OCI-LY7 (cell line): ENCODE measurements around the gene KCMF1. TPM values are rescaled to one million over a fixed set of nuclear protein-coding genes. Genes with fewer than 3 reads are reported as not detected.

Source experiments
- BruUV-seq: library from RNA; stranded (reverse); fragments of 400-500 nt; replicated peaks from 2 replicates; lab custom pipeline; 2021; lab: Mats Ljungman, UMichigan
- CTCF ChIA-PET: fragments of 300-600 bp; sonication (Branson Sonifier 250); formaldehyde crosslinking; loops from one replicate; lab custom pipeline; 2022; ENCODE audit warnings: antibody characterized with exemption; ENCODE audit not compliant: unreplicated experiment; lab: Charles Lee
- POLR2A ChIA-PET: fragments of 300-600 bp; sonication (Branson Sonifier 250); formaldehyde crosslinking; loops from one replicate; lab custom pipeline; 2022; ENCODE audit warnings: antibody characterized with exemption; lab: Charles Lee
- DNase-seq: peaks from one replicate; pipeline ENCODE4 v3.0.0-alpha.2; 2015; ENCODE audit warnings: low spot score
- H2AFZ ChIP-seq: fragments of 200-600 bp; sonication (generic), shearing (Covaris generic); 2 replicates; pipeline ENCODE4 v1.6.1; 2014; ENCODE audit warnings: mild to moderate bottlenecking, antibody characterized with exemption, low read length, moderate library complexity
- H3K27ac ChIP-seq: fragments of 200-600 bp; sonication (generic); 2 replicates; pipeline ENCODE4 v1.5.1; 2014; ENCODE audit warnings: mixed run types, low read depth, mild to moderate bottlenecking, moderate library complexity, low read length, inconsistent platforms; ENCODE audit not compliant: poor library complexity, severe bottlenecking
- H3K36me3 ChIP-seq: fragments of 200-600 bp; sonication (generic); 2 replicates; pipeline ENCODE4 v1.6.1; 2014; ENCODE audit warnings: mild to moderate bottlenecking, antibody characterized with exemption, low read length, moderate library complexity, mixed read lengths; ENCODE audit not compliant: insufficient read depth
- H3K4me1 ChIP-seq: fragments of 200-600 bp; sonication (generic); 2 replicates; pipeline ENCODE4 v1.5.1; 2014; ENCODE audit warnings: mild to moderate bottlenecking, low read length; ENCODE audit not compliant: insufficient read depth, poor library complexity, severe bottlenecking
- H3K4me2 ChIP-seq: fragments of 200-600 bp; sonication (generic); 2 replicates; pipeline ENCODE4 v1.6.1; 2014; ENCODE audit warnings: mild to moderate bottlenecking, low read length
- H3K4me3 ChIP-seq: fragments of 200-600 bp; sonication (generic); 2 replicates; pipeline ENCODE4 v1.5.1; 2014; ENCODE audit warnings: mild to moderate bottlenecking, low read depth, low read length; ENCODE audit not compliant: poor library complexity, severe bottlenecking
- H3K79me2 ChIP-seq: fragments of 200-600 bp; sonication (generic); 2 replicates; pipeline ENCODE4 v1.6.1; 2016; ENCODE audit warnings: low read depth, mild to moderate bottlenecking, low read length, moderate library complexity, mixed read lengths; ENCODE audit not compliant: insufficient read depth
- H3K9me2 ChIP-seq: fragments of 200-600 bp; sonication (generic); 2 replicates; pipeline ENCODE4 v1.6.1; 2016; ENCODE audit warnings: mild to moderate bottlenecking, low read length, mixed read lengths; ENCODE audit not compliant: insufficient read depth
- H3K9me3 ChIP-seq: fragments of 200-600 bp; sonication (generic); 2 replicates; pipeline ENCODE4 v1.6.1; 2014; ENCODE audit warnings: mild to moderate bottlenecking, mixed run types, low read length, mixed read lengths
- H4K20me1 ChIP-seq: fragments of 200-600 bp; sonication (generic); 2 replicates; pipeline ENCODE4 v1.6.1; 2014; ENCODE audit warnings: mild to moderate bottlenecking, antibody characterized with exemption, low read length, moderate library complexity, mixed read lengths; ENCODE audit not compliant: insufficient read depth
- EZH2phosphoT487 ChIP-seq: fragments of 200-600 bp; sonication (generic); IDR thresholded peaks from 2 replicates; pipeline ENCODE4 v1.6.1; 2018; ENCODE audit warnings: low read depth, borderline replicate concordance, mild to moderate bottlenecking, mixed run types, antibody characterized with exemption, low read length, moderate library complexity, mixed read lengths
- intact Hi-C: fragments of 100-400 bp; cut with micrococcal nuclease; formaldehyde crosslinking; loops from one replicate; pipeline ENCODE4 v1.10.0; 2022; ENCODE audit not compliant: unreplicated experiment
- total RNA-seq, 2 experiments: library from RNA; depleted of rRNA in 1 of 2; stranded (reverse); fragments of >200 nt in 1 of 2; shearing (Covaris generic) in 1 of 2; gene quantifications; 2 replicates each; pipeline ENCODE4 v1.2.3, GENCODE V29; 2014 to 2022
- TF ChIP-seq, protein P1 (sequence below): fragments of 200-600 bp; sonication (generic); conservative IDR thresholded peaks from 2 replicates; pipeline ENCODE4 v1.5.1; 2014; ENCODE audit warnings: mild to moderate bottlenecking, antibody characterized with exemption, low read length, moderate library complexity, mixed read lengths

The KCMF1 gene
- total RNA-seq, 2 experiments from 2014 or later: 42.2 to 95.1 TPM

DNA sequence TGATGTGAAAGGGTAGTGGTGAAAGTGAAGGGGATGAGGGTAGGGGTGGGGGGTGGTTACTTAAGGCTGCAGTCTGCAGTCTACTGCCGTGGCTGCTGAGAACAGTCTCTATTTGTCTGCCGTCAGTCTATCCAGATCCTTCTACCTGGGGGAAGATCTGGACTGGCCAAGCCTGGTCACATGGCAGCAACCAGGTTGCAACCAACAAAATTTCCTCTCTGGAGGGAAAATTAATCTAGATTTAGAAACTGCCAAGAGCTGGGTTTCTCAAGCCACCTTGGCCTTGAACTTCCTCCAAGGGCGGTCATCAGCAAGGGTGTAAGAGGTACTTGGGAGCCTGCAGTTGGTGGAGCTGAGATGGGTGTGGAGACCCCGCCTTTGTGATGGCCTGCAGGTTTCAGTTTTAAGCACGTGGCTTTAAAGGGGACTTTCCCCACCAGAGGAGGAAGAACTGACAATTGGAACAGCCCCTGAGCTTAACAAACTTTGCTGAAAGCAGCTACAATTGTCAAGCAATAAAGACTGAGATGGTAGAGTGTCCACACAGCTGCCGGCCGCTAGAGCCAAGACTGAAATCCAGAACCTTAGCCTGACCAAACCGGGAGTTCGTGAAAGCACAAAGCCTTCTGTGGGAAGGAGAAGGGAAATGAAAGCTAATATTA, 31.4 kb upstream of the KCMF1 start:
- DNase-seq: peak; percentile 94
- Histone ChIP-seq H2AFZ (peak overlapping the region; percentile 61), H3K4me2 (peak overlapping the region; percentile 60), H3K9me3 (no peaks in the 10 kb centered on the region), H3K79me2 (no peaks in the 10 kb centered on the region), H4K20me1 (no peaks in the 10 kb centered on the region), H3K4me1 (peaks cover 51% of the 10 kb centered on the region), H3K27ac (peak overlapping the region; percentile 80), H3K4me3 (peak overlapping the region; percentile 31), H3K9me2 (no peaks in the 10 kb centered on the region), H3K36me3 (0 out of 2 replicates have a peak, but pooled peaks cover 4% of the 10 kb centered on the region)
- ChIA-PET POLR2A (interaction anchor here (0.6 to 10.8 kb wide), 19 partner anchors 9 to 626 kb away, joined by 3 to 107 read pairs (median 5); partner anchors contain the start of genes KCMF1, MAT2A and TMSB10), CTCF (interaction anchor here (0.6 to 2.3 kb wide), 4 partner anchors 14 to 122 kb away, joined by 3 to 11 read pairs (median 4); no protein-coding TSS in a partner anchor)
- BruUV-seq: no TSS peak
- intact Hi-C loops: no loop called here
- TF ChIP-seq, protein P1, sequence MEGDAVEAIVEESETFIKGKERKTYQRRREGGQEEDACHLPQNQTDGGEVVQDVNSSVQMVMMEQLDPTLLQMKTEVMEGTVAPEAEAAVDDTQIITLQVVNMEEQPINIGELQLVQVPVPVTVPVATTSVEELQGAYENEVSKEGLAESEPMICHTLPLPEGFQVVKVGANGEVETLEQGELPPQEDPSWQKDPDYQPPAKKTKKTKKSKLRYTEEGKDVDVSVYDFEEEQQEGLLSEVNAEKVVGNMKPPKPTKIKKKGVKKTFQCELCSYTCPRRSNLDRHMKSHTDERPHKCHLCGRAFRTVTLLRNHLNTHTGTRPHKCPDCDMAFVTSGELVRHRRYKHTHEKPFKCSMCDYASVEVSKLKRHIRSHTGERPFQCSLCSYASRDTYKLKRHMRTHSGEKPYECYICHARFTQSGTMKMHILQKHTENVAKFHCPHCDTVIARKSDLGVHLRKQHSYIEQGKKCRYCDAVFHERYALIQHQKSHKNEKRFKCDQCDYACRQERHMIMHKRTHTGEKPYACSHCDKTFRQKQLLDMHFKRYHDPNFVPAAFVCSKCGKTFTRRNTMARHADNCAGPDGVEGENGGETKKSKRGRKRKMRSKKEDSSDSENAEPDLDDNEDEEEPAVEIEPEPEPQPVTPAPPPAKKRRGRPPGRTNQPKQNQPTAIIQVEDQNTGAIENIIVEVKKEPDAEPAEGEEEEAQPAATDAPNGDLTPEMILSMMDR: no peak
- no peak for TF ChIP-seq EZH2phosphoT487

DNA sequence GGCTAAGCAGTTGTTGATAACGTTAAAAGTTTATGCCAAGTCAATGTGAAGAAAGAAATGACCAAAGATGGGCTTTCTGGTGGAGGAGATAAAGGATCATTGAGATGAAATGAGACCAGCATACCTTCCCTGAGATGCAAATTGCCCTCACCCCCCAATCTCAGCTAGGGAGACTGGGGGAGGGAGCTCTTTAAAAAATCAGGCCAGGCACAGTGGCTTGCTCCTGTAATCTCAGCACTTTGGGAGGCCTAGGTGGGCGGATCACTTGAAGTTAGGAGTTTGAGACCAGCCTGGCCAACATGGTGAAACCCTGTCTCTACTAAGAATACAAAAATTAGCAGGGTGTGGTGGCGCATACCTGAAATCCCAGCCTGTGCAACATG, 30.9 kb upstream of the KCMF1 start:
- peak overlapping the region; percentile 60 for H3K4me2 ChIP-seq
- peak overlapping the region; percentile 31 for H3K4me3 ChIP-seq
- no peak for TF ChIP-seq EZH2phosphoT487
- TF ChIP-seq, protein P1: no peak
- TSS peak; percentile 80 for BruUV-seq
- no peaks in the 10 kb centered on the region for H3K9me2 ChIP-seq
- peak overlapping the region; percentile 61 for H2AFZ ChIP-seq
- H3K9me3 ChIP-seq: no peaks in the 10 kb centered on the region
- intact Hi-C loops: no loop called here
- H3K27ac ChIP-seq: peak overlapping the region; percentile 80
- 0 out of 2 replicates have a peak, but pooled peaks cover 4% of the 10 kb centered on the region for H3K36me3 ChIP-seq
- no peaks in the 10 kb centered on the region for H3K79me2 ChIP-seq
- peaks cover 54% of the 10 kb centered on the region for H3K4me1 ChIP-seq
- no peaks in the 10 kb centered on the region for H4K20me1 ChIP-seq
- ChIA-PET CTCF (interaction anchor here (1.6 to 2.3 kb wide), 2 partner anchors 14 to 51 kb away, joined by 4 to 11 read pairs; no protein-coding TSS in a partner anchor), POLR2A (interaction anchor here (0.5 to 10.8 kb wide), 20 partner anchors 9 to 626 kb away, joined by 3 to 107 read pairs (median 5); partner anchors contain the start of genes KCMF1, MAT2A and TMSB10)
- DNase-seq: peak; percentile 31
